Neutrophil (primary cell): Measurements from ENCODE around the gene PCLO.

ENCODE experiments used
- H3K27ac ChIP-seq: fragments of 200-600 bp; sonication (generic); 2 replicates; pipeline ENCODE4 v1.5.1; 2016; ENCODE audit warnings: mild to moderate bottlenecking, moderate library complexity
- H3K27me3 ChIP-seq: fragments of 200-600 bp; sonication (generic); 2 replicates; pipeline ENCODE4 v1.6.0; 2016; ENCODE audit warnings: mild to moderate bottlenecking
- H3K36me3 ChIP-seq: fragments of 200-600 bp; sonication (generic); 2 replicates; pipeline ENCODE4 v1.5.1; 2017
- H3K4me1 ChIP-seq, 2 experiments: fragments of 200-600 bp in 1 of 2; sonication (generic) in 1 of 2; 1 replicate in 1 of 2; 2 replicates in 1 of 2; pipeline versions ENCODE4 v1.5.1 to v1.6.1; 2013 to 2016; ENCODE audit warnings: low read depth in 1 of 2, low read length in 1 of 2, mild to moderate bottlenecking in 1 of 2, moderate library complexity in 1 of 2; ENCODE audit not compliant: control insufficient read depth in 1 of 2, insufficient read depth in 1 of 2
- H3K4me3 ChIP-seq, 2 experiments: fragments of 200-600 bp in 1 of 2; sonication (generic) in 1 of 2; 1 replicate in 1 of 2; 2 replicates in 1 of 2; pipeline ENCODE4 v1.5.1; 2013 to 2016; ENCODE audit warnings: low read depth in 1 of 2, low read length in 1 of 2, mild to moderate bottlenecking in 1 of 2, moderate library complexity in 1 of 2
- H3K9me3 ChIP-seq: fragments of 200-600 bp; sonication (generic); 2 replicates; pipeline ENCODE4 v1.5.1; 2016
- CTCF ChIP-seq: fragments of 200-600 bp; sonication (generic); IDR thresholded peaks from 2 replicates; pipeline ENCODE4 v1.5.1; 2016; ENCODE audit warnings: antibody characterized with exemption

PCLO gene

GRCh38 chr7:82742163-82742562, 420.5 kb downstream of the PCLO start:
- Histone ChIP-seq H3K9me3 (no peaks in the 10 kb centered on the region), H3K4me1 (no peaks in the 10 kb centered on the region), H3K27ac (no peak overlapping the region), H3K36me3 (no peaks in the 10 kb centered on the region), H3K27me3 (no peaks in the 10 kb centered on the region), H3K4me3 (no peak overlapping the region)
- TF ChIP-seq CTCF, result no peak

GRCh38 chr7:82741493-82741892, 421.2 kb downstream of the PCLO start:
- TF ChIP-seq CTCF, result no peak
- H3K36me3 ChIP-seq, result no peaks in the 10 kb centered on the region
- no peaks in the 10 kb centered on the region for H3K27me3 ChIP-seq
- no peak overlapping the region for H3K27ac ChIP-seq
- H3K4me1 ChIP-seq, result no peaks in the 10 kb centered on the region
- no peak overlapping the region for H3K4me3 ChIP-seq
- H3K9me3 ChIP-seq, result no peaks in the 10 kb centered on the region

- Histone ChIP-seq H3K4me3 (no peak overlapping the region), H3K27ac (no peak overlapping the region), H3K4me1 (no peaks in the 10 kb centered on the region), H3K9me3 (no peaks in the 10 kb centered on the region), H3K36me3 (no peaks in the 10 kb centered on the region), H3K27me3 (no peaks in the 10 kb centered on the region)
- no peak for TF ChIP-seq CTCF
Measured at GRCh38 chr7:82740246-82740848, 422.3 kb downstream of the PCLO start.

GRCh38 chr7:82736633-82737032, 426.1 kb downstream of the PCLO start:
- Histone ChIP-seq H3K4me3 (no peak overlapping the region), H3K27ac (no peak overlapping the region), H3K36me3 (no peaks in the 10 kb centered on the region), H3K27me3 (no peaks in the 10 kb centered on the region), H3K9me3 (no peaks in the 10 kb centered on the region), H3K4me1 (no peaks in the 10 kb centered on the region)
- TF ChIP-seq CTCF, result no peak

- no peaks in the 10 kb centered on the region for H3K27me3 ChIP-seq
- no peaks in the 10 kb centered on the region for H3K36me3 ChIP-seq
- TF ChIP-seq CTCF, result no peak
- H3K4me3 ChIP-seq, result no peak overlapping the region
- H3K4me1 ChIP-seq, result no peaks in the 10 kb centered on the region
- H3K27ac ChIP-seq, result no peak overlapping the region
- no peaks in the 10 kb centered on the region for H3K9me3 ChIP-seq
Measured at GRCh38 chr7:82732677-82733076, 430.0 kb downstream of the PCLO start.
